Bronchial epithelial cell (primary cell): ENCODE measurements around the gene YPEL2. TPM values are rescaled to one million over a fixed set of nuclear protein-coding genes. Genes with fewer than 3 reads are reported as not detected.
"Not testable (repeated sequence)": the region's sequence is repeated elsewhere in the genome, so short reads cannot be mapped to it uniquely, and the experiment has no call there.

ENCODE experiments used
- DNase-seq: peaks from one replicate; pipeline ENCODE4 v3.0.0-alpha.2; 2010; ENCODE audit warnings: low read depth
- FAIRE-seq: peaks from 2 replicates; lab custom pipeline; 2011; peaks lifted over from hg19 to GRCh38; lab: Jason Lieb, UNC
- H3K27me3 ChIP-seq: 2 replicates; pipeline ENCODE4 v1.5.1; 2011; ENCODE audit warnings: low read length; ENCODE audit not compliant: control insufficient read depth, insufficient read depth
- H3K36me3 ChIP-seq: 2 replicates; pipeline ENCODE4 v1.5.1; 2011; ENCODE audit warnings: low read length; ENCODE audit not compliant: control insufficient read depth, insufficient read depth
- H3K4me3 ChIP-seq: 2 replicates; pipeline ENCODE4 v1.5.1; 2011; ENCODE audit warnings: mild to moderate bottlenecking, low read depth, low read length, control low read depth
- CTCF ChIP-seq: IDR thresholded peaks from 2 replicates; pipeline ENCODE4 v1.5.1; 2011; ENCODE audit warnings: mild to moderate bottlenecking, moderate library complexity, low read length, control low read depth, inconsistent platforms; ENCODE audit not compliant: insufficient read depth, severe bottlenecking
- total RNA-seq: library from RNA; depleted of rRNA; stranded (reverse); fragments of >200 nt; gene quantifications from 2 replicates; pipeline ENCODE4 v1.2.1, GENCODE V29; 2014

The YPEL2 gene
- total RNA-seq, 1 donor from 2014 or later = 2.1 TPM

- no peak overlapping the region for H3K4me3 ChIP-seq
- DNase-seq = no peak
- FAIRE-seq = no peak
- H3K36me3 ChIP-seq = no peaks in the 10 kb centered on the region
- no peak for TF ChIP-seq CTCF
- no peaks in the 10 kb centered on the region for H3K27me3 ChIP-seq
Observed at GRCh38 chr17:59391021-59391420, 59.6 kb downstream of the YPEL2 start.

GRCh38 chr17:59392973-59393679 is 61.7 kb downstream of the YPEL2 start:
- no peaks in the 10 kb centered on the region for H3K36me3 ChIP-seq
- no peak overlapping the region for H3K4me3 ChIP-seq
- no peak for FAIRE-seq
- DNase-seq = no peak
- no peaks in the 10 kb centered on the region for H3K27me3 ChIP-seq
- TF ChIP-seq CTCF = no peak

- H3K36me3 ChIP-seq, H3K27me3 ChIP-seq, FAIRE-seq, H3K4me3 ChIP-seq, DNase-seq: not testable (repeated sequence)
Observed at GRCh38 chr17:59393742-59394410, 62.4 kb downstream of the YPEL2 start.

GRCh38 chr17:59396134-59396826 is 64.8 kb downstream of the YPEL2 start:
- no peak for FAIRE-seq
- DNase-seq = no peak
- TF ChIP-seq CTCF = no peak
- no peaks in the 10 kb centered on the region for H3K36me3 ChIP-seq
- no peak overlapping the region for H3K4me3 ChIP-seq
- no peaks in the 10 kb centered on the region for H3K27me3 ChIP-seq

- no peaks in the 10 kb centered on the region for H3K27me3 ChIP-seq
- H3K36me3 ChIP-seq = no peaks in the 10 kb centered on the region
- DNase-seq (no peak), FAIRE-seq (no peak)
- no peak overlapping the region for H3K4me3 ChIP-seq
- no peak for TF ChIP-seq CTCF
Observed at GRCh38 chr17:59397316-59398073, 66.0 kb downstream of the YPEL2 start.
